SK-N-MC (cell line): ENCODE measurements around the gene SPOPL.

Experiments
- EZH2 ChIP-seq: fragments of 200-600 bp; sonication (generic); IDR thresholded peaks from one replicate; pipeline ENCODE4 v1.6.1; 2017; ENCODE audit warnings: antibody characterized with exemption
- FOXP2 ChIP-seq: optimal IDR thresholded peaks from 2 replicates; pipeline ENCODE3; 2011; ENCODE audit warnings: mild to moderate bottlenecking, moderate library complexity; ENCODE audit not compliant: insufficient read depth; ENCODE audit errors: extremely low read length, control extremely low read depth
- POLR2AphosphoS5 ChIP-seq: IDR thresholded peaks from 2 replicates; pipeline ENCODE4 v1.6.1; 2012; ENCODE audit warnings: mild to moderate bottlenecking, low read depth, low read length, borderline replicate concordance

DNA sequence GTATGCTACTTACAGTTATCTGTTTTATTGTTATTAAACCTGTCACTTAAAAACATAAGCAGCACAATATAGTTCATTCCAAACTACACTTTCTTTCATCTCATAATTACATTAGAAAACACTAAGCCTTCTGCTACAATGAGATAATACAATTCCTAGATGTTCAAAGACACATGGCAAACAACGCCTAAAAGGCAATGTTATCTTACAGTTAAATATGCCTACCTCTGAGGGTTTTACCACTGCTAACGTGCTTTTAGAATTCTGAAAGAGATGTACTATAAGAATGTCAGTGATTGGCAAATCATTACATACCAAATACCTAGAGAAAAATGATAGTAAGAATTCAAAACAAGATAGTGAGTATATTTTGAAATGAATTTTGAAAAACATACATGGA lies 46.8 kb upstream of the SPOPL start:
- no peak for TF ChIP-seq POLR2AphosphoS5
- no peak for TF ChIP-seq EZH2
- TF ChIP-seq FOXP2, result no peak
